ENCODE data around the gene C10orf67. TPM values are rescaled to one million over a fixed set of nuclear protein-coding genes. Genes with fewer than 3 reads are reported as not detected.

Gene C10orf67
- total RNA-seq, 2 experiments from 2014 or later = not detected

DNA sequence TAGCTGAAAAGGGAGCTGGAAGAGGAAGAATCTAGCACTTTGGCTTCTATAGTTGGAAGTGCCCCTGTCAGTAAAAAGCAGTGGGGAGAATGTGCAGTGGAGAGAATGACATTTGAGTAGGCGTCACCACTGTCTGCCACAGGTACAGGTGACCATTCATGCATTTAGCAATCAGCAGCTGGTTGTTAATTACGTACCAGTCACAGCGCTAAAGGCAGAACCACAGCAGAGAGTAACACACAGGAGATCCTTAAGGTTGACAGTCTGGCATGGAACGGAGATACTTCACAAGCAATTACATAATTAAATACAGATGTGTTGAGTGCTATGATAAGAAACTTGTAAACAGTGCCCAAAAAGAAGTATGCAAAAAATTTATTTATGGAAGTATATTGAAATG, 24.8 kb downstream of the C10orf67 start:
- Histone ChIP-seq H3K4me2 (ENCODE audit: low read length) (no peak overlapping the region), H3K27ac (ENCODE audit: low read depth, low read length, poor library complexity, severe bottlenecking) (no peak overlapping the region), H3K9me3 (ENCODE audit: low read length) (no peaks in the 10 kb centered on the region), H3K36me3 (ENCODE audit: insufficient read depth, low read length) (no peaks in the 10 kb centered on the region), H3K4me3 (ENCODE audit: low read depth, low read length, poor library complexity, severe bottlenecking) (no peak overlapping the region), H3K79me2 (ENCODE audit: insufficient read depth, low read depth, low read length) (no peaks in the 10 kb centered on the region), H3K4me1 (ENCODE audit: insufficient read depth, low read length, poor library complexity, severe bottlenecking) (no peaks in the 10 kb centered on the region), H4K20me1 (ENCODE audit: insufficient read depth, low read length) (no peaks in the 10 kb centered on the region), H2AFZ (ENCODE audit: low read length) (no peak overlapping the region), H3K9me2 (ENCODE audit: insufficient read depth, low read length) (no peaks in the 10 kb centered on the region)
- BruUV-seq (replicated peaks) = no TSS peak
- DNase-seq (ENCODE audit: low spot score) = no peak
- ChIA-PET POLR2A (no interaction called here), CTCF (ENCODE audit: unreplicated experiment) (no interaction called here)
- intact Hi-C loops (cut with micrococcal nuclease; ENCODE audit: unreplicated experiment) = loop anchor here (10.0 kb wide), 1 partner anchor 95 kb away; no protein-coding TSS in a partner anchor
- TF ChIP-seq EZH2phosphoT487 (IDR thresholded peaks at IDR 0.05; ENCODE audit: borderline replicate concordance, low read depth, low read length) = no peak
- TF ChIP-seq, protein P1, sequence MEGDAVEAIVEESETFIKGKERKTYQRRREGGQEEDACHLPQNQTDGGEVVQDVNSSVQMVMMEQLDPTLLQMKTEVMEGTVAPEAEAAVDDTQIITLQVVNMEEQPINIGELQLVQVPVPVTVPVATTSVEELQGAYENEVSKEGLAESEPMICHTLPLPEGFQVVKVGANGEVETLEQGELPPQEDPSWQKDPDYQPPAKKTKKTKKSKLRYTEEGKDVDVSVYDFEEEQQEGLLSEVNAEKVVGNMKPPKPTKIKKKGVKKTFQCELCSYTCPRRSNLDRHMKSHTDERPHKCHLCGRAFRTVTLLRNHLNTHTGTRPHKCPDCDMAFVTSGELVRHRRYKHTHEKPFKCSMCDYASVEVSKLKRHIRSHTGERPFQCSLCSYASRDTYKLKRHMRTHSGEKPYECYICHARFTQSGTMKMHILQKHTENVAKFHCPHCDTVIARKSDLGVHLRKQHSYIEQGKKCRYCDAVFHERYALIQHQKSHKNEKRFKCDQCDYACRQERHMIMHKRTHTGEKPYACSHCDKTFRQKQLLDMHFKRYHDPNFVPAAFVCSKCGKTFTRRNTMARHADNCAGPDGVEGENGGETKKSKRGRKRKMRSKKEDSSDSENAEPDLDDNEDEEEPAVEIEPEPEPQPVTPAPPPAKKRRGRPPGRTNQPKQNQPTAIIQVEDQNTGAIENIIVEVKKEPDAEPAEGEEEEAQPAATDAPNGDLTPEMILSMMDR (conservative IDR thresholded peaks at IDR 0.05; ENCODE audit: low read length) = no peak

- no TSS peak for BruUV-seq (replicated peaks)
- H3K9me3 ChIP-seq (ENCODE audit: low read length) = no peaks in the 10 kb centered on the region
- H3K4me2 ChIP-seq (ENCODE audit: low read length) = no peak overlapping the region
- no peak overlapping the region for H3K27ac ChIP-seq (ENCODE audit: low read depth, low read length, poor library complexity, severe bottlenecking)
- ChIA-PET POLR2A (interaction anchor here (0.7 to 1.1 kb wide), 2 partner anchors 10 to 346 kb away, joined by 3 to 4 read pairs; no protein-coding TSS in a partner anchor), CTCF (ENCODE audit: unreplicated experiment) (no interaction called here)
- H3K79me2 ChIP-seq (ENCODE audit: insufficient read depth, low read depth, low read length) = no peaks in the 10 kb centered on the region
- H4K20me1 ChIP-seq (ENCODE audit: insufficient read depth, low read length) = no peaks in the 10 kb centered on the region
- intact Hi-C loops (cut with micrococcal nuclease; ENCODE audit: unreplicated experiment) = loop anchor here (10.0 kb wide), 1 partner anchor 96 kb away; no protein-coding TSS in a partner anchor
- no peak overlapping the region for H3K4me3 ChIP-seq (ENCODE audit: low read depth, low read length, poor library complexity, severe bottlenecking)
- no peak for TF ChIP-seq EZH2phosphoT487 (IDR thresholded peaks at IDR 0.05; ENCODE audit: borderline replicate concordance, low read depth, low read length)
- TF ChIP-seq, protein P1 (conservative IDR thresholded peaks at IDR 0.05; ENCODE audit: low read length) = no peak
- no peaks in the 10 kb centered on the region for H3K36me3 ChIP-seq (ENCODE audit: insufficient read depth, low read length)
- no peaks in the 10 kb centered on the region for H3K4me1 ChIP-seq (ENCODE audit: insufficient read depth, low read length, poor library complexity, severe bottlenecking)
- H2AFZ ChIP-seq (ENCODE audit: low read length) = no peak overlapping the region
- H3K9me2 ChIP-seq (ENCODE audit: insufficient read depth, low read length) = no peaks in the 10 kb centered on the region
- no peak for DNase-seq (ENCODE audit: low spot score)
Measured at GRCh38 chr10:23318359-23318758, 26.2 kb downstream of the C10orf67 start.

- Histone ChIP-seq H3K36me3 (ENCODE audit: insufficient read depth, low read length) (no peaks in the 10 kb centered on the region), H3K79me2 (ENCODE audit: insufficient read depth, low read depth, low read length) (no peaks in the 10 kb centered on the region), H2AFZ (ENCODE audit: low read length) (no peak overlapping the region), H3K4me2 (ENCODE audit: low read length) (no peak overlapping the region), H3K27ac (ENCODE audit: low read depth, low read length, poor library complexity, severe bottlenecking) (no peak overlapping the region), H3K4me3 (ENCODE audit: low read depth, low read length, poor library complexity, severe bottlenecking) (no peak overlapping the region), H3K9me2 (ENCODE audit: insufficient read depth, low read length) (no peaks in the 10 kb centered on the region), H3K9me3 (ENCODE audit: low read length) (no peaks in the 10 kb centered on the region), H3K4me1 (ENCODE audit: insufficient read depth, low read length, poor library complexity, severe bottlenecking) (no peaks in the 10 kb centered on the region), H4K20me1 (ENCODE audit: insufficient read depth, low read length) (no peaks in the 10 kb centered on the region)
- intact Hi-C loops (cut with micrococcal nuclease; ENCODE audit: unreplicated experiment) = loop anchor here (10.0 kb wide), 1 partner anchor 97 kb away; no protein-coding TSS in a partner anchor
- TF ChIP-seq, protein P1 (conservative IDR thresholded peaks at IDR 0.05; ENCODE audit: low read length) = no peak
- TF ChIP-seq EZH2phosphoT487 (IDR thresholded peaks at IDR 0.05; ENCODE audit: borderline replicate concordance, low read depth, low read length) = no peak
- POLR2A ChIA-PET = interaction anchor here (0.7 kb wide), 4 partner anchors 86 to 896 kb away, joined by 3 to 5 read pairs (median 4); partner anchors contain the start of gene OTUD1
- BruUV-seq (replicated peaks) = no TSS peak
- CTCF ChIA-PET (ENCODE audit: unreplicated experiment) = no interaction called here
- no peak for DNase-seq (ENCODE audit: low spot score)
Measured at GRCh38 chr10:23317416-23317815, 27.2 kb downstream of the C10orf67 start.

Data from OCI-LY7 (cell line).